Stimulated activated CD8-positive, alpha-beta memory T cell treated with anti-CD3 and anti-CD28 coated beads, Interleukin-2, amount 100 ng/mL, for 1 hour (primary cell): Measurements from ENCODE around the gene LTB4R.

Experiments used
- DNase-seq, 2 donors: peaks; one replicate each; pipeline ENCODE4 v3.0.0-alpha.2; 2020; ENCODE audit warnings: low read depth in 2 of 2

The LTB4R gene

GRCh38 chr14:24278424-24278823, 32.9 kb upstream of the LTB4R start:
- no peak for DNase-seq

DNA sequence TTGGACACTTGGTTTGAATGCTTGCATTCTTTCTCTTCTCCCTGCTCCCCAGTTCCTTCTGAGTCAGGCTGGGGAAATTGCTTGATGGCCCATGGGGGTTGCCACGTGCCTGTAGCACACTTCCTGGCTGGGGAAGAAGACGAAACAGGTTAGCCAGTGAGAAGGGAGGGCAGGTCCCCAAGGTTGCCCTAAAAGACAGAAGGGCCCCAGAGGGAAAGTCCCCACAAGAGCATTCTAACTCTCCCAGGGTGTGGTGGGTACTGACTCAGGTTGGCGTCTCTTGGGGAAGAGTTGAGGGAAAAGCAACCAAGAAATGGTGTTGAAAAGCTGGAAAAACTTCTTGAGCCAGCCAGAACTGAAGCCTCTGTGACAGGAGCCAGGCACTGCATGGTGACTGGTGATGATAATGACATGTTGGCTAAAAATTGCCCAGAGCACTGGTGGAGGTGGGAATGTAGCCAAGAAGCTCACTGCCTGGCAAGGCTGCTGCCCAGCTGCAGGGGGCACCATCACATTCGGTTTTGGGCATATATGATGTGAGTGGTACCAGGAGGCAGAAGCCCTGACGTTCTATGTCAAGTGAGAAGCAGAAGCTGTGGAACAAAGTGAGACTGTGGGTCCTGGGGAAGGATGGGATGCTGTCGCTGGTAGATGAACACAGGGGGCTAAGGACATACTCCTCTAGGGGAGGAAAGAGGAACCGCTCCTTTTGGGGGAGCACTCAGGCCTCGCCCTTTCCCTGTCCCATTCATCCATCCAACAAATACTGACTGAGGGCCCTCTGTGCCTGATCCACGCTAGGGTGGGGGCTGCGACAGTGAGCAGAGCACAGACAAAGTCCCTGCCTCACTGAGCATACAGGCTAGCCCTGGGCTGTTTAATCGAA, 31.8 kb upstream of the LTB4R start:
- DNase-seq: no peak

DNA sequence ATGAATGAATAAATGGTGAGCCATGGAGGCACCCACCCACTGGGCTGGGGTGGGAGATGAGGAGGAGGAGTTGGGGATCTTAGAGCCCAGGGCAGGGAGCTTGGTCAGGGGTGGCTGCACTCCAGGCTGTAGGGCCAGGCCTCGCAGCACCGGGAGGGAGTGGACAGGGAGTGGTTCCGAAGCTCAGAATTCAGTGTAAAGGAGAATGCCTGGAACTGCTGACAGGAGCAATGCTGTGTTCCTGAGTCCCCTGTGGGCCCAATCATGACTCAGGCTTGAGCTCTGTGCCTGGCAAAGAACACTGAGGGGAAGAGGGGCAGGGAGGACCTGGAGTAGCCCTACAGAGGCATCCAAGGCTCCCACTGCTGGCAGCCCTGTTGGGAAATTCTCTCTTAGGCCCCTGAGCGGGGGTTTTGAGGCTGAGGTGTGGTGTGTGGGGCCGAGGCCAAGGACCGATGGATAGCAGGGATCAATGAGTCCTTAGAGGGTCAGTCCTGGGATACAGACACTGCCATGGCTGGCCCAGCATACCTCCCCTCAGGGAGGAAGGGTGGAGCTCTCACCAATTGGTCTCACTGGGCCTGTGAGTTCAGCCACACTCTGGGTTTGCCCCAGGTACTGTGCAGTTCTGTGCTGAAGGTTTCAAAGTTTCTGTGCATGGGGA, 30.4 kb upstream of the LTB4R start:
- DNase-seq: no peak

- DNase-seq: no peak
These were observed 29.7 kb upstream of the LTB4R start for GRCh38 chr14:24281636-24282035.

DNA sequence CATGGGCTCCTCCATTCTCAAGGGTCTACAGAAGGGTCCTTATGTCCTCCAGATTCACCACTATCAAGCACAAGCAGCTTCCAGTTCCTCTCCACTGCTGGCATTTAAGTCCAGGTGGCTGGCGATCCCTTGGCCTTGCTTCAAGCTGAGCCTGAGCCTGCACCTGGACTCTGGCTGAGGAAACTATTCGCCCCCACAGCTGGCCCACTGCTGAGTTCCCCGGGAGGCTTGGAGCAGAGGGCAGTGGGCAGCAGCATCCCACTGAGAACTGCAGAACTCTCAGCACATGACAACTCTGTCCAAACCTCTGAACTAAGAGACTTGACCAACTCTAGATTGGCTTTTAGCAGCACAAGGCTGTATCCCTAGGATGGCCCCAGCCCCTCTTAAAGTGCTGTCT, 28.6 kb upstream of the LTB4R start:
- DNase-seq: no peak

- DNase-seq: no peak
These were observed 27.4 kb upstream of the LTB4R start for GRCh38 chr14:24283796-24284460.

GRCh38 chr14:24284501-24285035, 26.7 kb upstream of the LTB4R start:
- no peak for DNase-seq

DNA sequence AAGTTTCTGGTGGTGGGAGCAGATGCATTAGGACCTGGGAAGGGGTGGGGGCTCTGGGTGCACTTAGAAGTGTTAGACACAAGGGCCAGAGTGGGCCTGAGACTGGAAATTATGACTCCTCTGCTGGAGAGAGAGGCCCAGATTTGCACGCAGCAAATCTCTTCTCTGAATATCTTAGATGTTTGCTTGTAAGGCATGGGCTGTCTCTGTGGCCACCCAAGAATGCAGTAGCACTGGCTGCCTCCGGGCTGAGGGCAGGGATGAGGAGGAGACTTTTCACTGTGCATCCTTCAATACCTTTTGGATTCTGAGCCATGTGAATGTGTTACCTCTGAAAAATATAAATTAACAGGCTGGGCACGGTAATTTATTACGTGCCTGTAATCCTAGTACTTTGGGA, 26.0 kb upstream of the LTB4R start:
- DNase-seq: no peak

DNA sequence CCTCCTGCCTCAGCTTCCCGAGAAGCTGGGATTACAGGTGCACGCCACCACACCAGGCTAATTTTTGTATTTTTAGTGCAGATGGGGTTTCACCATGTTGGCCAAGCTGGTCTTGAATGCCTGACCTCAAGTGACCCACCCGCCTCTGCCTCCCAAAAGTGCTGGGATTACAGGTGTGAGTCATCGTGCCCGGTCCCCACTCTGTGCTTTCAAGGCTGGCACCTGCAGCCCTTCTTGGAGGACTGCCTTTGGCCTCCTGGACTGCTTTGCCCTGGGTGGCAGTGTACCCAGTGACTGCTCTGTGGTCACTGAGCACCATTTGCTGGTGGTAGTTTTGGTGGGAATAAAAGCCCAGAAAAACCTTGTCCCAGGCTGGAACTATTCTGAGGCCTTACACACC, 24.3 kb upstream of the LTB4R start:
- no peak for DNase-seq

- no peak for DNase-seq
These were observed 21.5 kb upstream of the LTB4R start for GRCh38 chr14:24289649-24290280.

DNA sequence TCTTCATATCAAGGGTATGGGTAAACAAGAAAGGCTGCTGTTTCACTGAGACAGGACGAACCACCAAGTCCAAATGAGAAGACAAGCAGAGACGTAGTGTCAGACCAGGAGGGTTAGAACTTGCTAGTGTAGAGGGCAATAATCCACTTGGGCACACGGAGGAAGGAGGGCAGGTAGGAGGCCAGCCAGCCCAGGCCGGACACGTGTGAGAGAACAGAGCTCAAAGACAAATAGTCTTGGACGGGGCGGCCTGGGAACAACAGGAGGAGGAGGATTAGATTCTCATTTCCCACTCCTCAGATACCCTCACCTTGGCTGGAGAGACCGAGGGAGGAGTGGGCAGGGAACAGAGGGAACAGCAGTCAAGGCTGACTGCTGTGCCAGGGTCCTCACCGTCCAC, 20.6 kb upstream of the LTB4R start:
- DNase-seq: no peak

DNA sequence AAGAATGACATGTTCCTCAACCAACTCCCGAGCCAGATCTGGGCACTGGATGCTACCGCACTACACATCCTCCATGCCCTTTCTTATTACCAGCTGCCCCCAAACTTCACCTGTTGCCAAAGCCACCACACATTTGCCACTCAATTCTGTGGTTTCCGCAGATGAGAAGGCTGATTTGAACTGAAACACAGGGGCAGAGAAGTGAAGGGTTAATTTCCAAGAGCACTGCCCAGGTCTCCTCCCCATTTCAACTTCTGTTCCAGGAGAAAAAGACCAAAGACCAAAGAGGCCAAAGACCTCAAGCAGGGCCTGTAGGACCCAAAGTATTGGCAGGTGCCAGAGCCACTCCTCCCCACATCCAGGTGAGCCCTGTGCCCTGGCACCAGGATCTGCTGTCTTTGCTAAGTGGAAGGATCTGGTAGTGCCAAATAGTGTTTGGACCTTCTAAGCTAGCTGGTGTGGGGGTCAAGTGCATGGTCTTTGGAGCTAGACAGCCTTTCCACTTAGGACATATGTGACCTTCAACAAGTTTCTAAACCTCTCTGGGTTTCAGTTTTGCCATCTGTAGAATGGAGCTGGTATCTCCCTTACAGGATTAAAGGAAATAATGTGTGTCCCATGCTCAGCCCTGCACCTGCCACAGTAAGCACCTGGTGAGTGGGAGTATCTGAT, 19.7 kb upstream of the LTB4R start:
- DNase-seq: no peak

DNA sequence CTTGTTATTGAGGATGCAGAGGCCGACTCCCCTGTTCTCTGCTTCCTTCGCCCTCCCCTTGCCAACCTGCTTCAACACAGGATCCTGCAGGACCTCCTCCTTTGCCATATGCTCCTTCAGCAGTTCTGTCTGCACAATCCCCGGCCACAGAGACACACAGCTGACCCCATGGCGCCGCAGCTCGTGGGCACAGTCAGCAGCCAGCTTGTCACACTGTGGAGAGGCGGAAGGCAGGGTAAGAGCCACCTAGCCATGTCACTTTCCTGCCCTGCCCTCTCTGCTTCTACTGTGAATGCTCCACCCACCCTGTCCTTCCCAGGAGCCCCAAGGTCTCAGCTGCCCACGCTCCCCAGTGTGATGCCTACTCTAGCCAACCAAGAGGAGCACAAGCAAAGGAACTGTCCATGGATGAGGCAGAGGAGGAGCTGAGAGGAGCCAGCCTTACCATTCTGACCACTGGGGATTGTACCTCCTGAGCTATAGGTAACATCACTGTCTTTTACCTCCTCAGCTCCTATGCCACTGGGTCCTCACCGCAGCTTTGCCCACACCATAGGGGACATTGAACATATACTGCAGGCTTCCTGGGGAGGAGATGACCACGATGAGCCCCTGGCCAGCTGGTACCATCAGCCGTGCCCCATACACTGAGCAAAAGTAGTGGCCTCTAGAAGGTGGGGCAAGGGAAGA, 19.0 kb upstream of the LTB4R start:
- DNase-seq: no peak

- DNase-seq: no peak
These were observed 17.8 kb upstream of the LTB4R start for GRCh38 chr14:24293525-24293924.

DNA sequence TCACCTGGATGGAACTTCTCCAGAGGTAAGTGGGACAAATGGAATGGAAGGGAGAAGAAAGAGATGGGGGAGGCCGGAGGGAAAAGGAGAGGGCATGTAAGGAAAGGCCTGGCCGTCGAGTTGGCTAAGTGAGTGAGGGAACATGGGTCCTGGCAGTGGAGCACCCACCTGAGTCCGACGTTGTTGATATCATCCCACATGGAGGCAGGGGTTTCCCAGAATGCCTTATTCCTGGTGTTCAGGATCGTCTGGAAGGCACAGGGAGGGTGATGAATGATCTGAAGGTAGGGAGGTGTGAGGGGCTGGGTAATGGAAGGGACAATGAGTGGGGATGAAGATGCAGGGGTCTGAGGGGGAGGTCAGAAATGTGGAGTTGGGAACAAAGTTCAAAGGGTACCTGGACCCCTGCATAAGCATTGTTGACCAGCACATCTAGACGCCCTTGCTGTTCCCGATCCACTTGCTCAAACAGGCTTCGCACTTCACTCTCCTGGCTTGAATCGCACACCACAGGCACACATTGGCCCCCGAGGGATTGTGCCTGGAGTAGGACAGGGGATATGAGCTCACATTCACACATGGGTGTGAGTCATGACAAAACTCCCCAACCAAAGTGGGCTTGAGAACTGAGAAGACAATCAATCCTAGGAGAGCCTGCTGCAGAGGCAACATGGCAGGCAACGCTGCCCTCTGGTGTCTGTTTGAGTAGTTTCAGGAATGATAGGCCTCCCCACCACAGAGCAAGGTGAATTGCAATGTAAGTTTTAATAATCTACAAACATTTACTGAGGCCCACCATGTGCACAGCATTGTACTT, 14.8 kb upstream of the LTB4R start:
- peak; percentile 33 to 49 for DNase-seq

GRCh38 chr14:24297190-24297964, 13.9 kb upstream of the LTB4R start:
- no peak for DNase-seq

- no peak for DNase-seq
These were observed 12.4 kb upstream of the LTB4R start for GRCh38 chr14:24298892-24299254.

DNA sequence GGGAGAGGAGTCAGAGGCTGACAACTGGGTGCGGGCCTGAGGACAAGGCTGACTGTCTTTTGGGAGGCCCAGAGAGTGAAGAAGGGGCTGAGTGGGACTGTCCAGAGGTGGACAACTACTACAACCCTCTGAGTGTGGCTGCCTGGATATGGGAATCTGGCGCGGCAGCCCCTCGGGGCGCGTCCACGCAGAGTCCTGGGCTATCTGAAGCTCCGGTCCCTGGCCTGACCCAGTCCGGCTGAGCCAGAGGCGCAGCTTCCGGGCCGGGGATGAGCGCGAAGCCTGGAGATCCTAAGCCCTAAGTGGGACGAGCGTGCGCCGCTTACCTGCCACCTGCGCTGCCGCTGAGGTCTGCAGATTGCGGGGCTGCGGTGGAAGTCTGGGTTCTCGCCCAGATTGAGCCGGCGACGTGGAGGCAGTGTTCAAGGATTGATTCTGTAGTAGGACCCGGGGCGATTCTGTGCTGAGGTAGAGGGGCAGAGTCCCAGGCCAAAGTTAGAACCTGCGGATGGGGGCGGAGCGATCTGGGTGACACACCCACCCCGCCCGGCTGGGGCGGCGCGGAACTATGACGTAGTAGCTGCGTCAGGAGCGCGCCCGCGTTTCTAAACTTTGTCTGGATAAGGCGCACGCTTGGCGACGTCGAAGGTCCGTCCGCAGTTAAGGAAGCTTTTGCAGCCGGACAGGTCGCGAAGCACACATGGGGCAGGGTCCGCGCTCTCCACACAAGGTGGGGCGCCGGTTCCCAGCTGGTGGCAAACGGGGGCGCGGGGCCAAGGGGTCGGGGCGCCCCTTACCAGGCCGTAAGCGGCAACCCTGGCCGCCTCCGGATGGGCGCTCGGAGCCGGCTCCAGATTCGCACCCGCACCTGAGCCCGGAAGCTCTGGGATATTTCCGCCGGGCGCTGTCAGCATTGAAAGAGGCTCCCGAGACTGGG, 11.8 kb upstream of the LTB4R start, which contains the start of the genes DHRS1 and NOP9:
Gene DHRS1, minus strand, starts transcription at position 526 of the 937 bp plus-strand sequence. CDS start 674 bp downstream, outside the sequence.
Gene NOP9, plus strand, starts transcription at position 596 of the 937 bp plus-strand sequence. Its CDS starts 105 bp downstream, at position 701.
- DNase-seq: peak; percentile 89 to 91
